Hepatocyte (in vitro differentiated cells): Measurements from ENCODE around the gene ADGRL3.

Experiments
- CTCF ChIP-seq: fragments of 200-600 bp; sonication (generic); IDR thresholded peaks from 2 replicates; pipeline ENCODE4 v1.5.1; 2016; ENCODE audit warnings: antibody characterized with exemption, mild to moderate bottlenecking; ENCODE audit not compliant: poor library complexity
- EZH2 ChIP-seq: fragments of 200-600 bp; sonication (generic); IDR thresholded peaks from 2 replicates; pipeline ENCODE4 v1.6.1; 2016; ENCODE audit warnings: antibody characterized with exemption, mild to moderate bottlenecking, borderline replicate concordance
- EZH2phosphoT487 ChIP-seq: fragments of 200-600 bp; sonication (generic); IDR thresholded peaks from one replicate; pipeline ENCODE4 v1.6.1; 2018; ENCODE audit warnings: antibody characterized with exemption, mild to moderate bottlenecking, low read depth, moderate library complexity; ENCODE audit not compliant: unreplicated experiment, severe bottlenecking

- TF ChIP-seq CTCF (no peak), EZH2phosphoT487 (no peak), EZH2 (no peak)
These were observed 360.9 kb downstream of the ADGRL3 start for GRCh38 chr4:61561028-61561427.
